ENCODE data around the gene NGFR.

The NGFR gene

GRCh38 chr17:49452661-49453060, 42.4 kb upstream of the NGFR start:
- Histone ChIP-seq H3K4me3 (ENCODE audit: low read depth, low read length) (no peak overlapping the region), H3K4me1 (no peaks in the 10 kb centered on the region), H3K27me3 (no peaks in the 10 kb centered on the region), H3K36me3 (no peaks in the 10 kb centered on the region), H3K9me3 (no peaks in the 10 kb centered on the region)
- no peak for DNase-seq
- no peak for TF ChIP-seq CTCF (IDR thresholded peaks at IDR 0.05; ENCODE audit: low read depth, low read length)

GRCh38 chr17:49454050-49454449, 41.0 kb upstream of the NGFR start:
- H3K4me1 ChIP-seq: no peaks in the 10 kb centered on the region
- TF ChIP-seq CTCF (IDR thresholded peaks at IDR 0.05; ENCODE audit: low read depth, low read length): no peak
- DNase-seq: no peak

GRCh38 chr17:49455272-49455861, 39.7 kb upstream of the NGFR start:
- H3K4me3 ChIP-seq (ENCODE audit: low read depth, low read length): no peak overlapping the region
- H3K36me3 ChIP-seq: no peaks in the 10 kb centered on the region
- no peaks in the 10 kb centered on the region for H3K9me3 ChIP-seq
- H3K27me3 ChIP-seq: no peaks in the 10 kb centered on the region
- no peak for DNase-seq
- H3K4me1 ChIP-seq: no peaks in the 10 kb centered on the region
- no peak for TF ChIP-seq CTCF (IDR thresholded peaks at IDR 0.05; ENCODE audit: low read depth, low read length)

More at GRCh38 chr17:49454050-49454449, 41.0 kb upstream of the NGFR start:
- Histone ChIP-seq H3K9me3 (no peaks in the 10 kb centered on the region), H3K36me3 (no peaks in the 10 kb centered on the region), H3K4me3 (ENCODE audit: low read depth, low read length) (no peak overlapping the region), H3K27me3 (no peaks in the 10 kb centered on the region)

GRCh38 chr17:49456183-49456965, 38.7 kb upstream of the NGFR start:
- no peaks in the 10 kb centered on the region for H3K9me3 ChIP-seq
- H3K27me3 ChIP-seq: no peaks in the 10 kb centered on the region
- no peak for DNase-seq
- H3K4me3 ChIP-seq (ENCODE audit: low read depth, low read length): no peak overlapping the region
- no peaks in the 10 kb centered on the region for H3K4me1 ChIP-seq
- no peaks in the 10 kb centered on the region for H3K36me3 ChIP-seq
- no peak for TF ChIP-seq CTCF (IDR thresholded peaks at IDR 0.05; ENCODE audit: low read depth, low read length)

- no peaks in the 10 kb centered on the region for H3K27me3 ChIP-seq
- TF ChIP-seq CTCF (IDR thresholded peaks at IDR 0.05; ENCODE audit: low read depth, low read length): no peak
- H3K4me3 ChIP-seq (ENCODE audit: low read depth, low read length): no peak overlapping the region
- no peaks in the 10 kb centered on the region for H3K36me3 ChIP-seq
- H3K4me1 ChIP-seq: no peaks in the 10 kb centered on the region
- no peak for DNase-seq
- no peaks in the 10 kb centered on the region for H3K9me3 ChIP-seq
Measured at GRCh38 chr17:49457564-49458535, 37.2 kb upstream of the NGFR start.
